HG02852 (cell line): ENCODE measurements around the gene SCARF1.

Experiments
- ATAC-seq: cut with Tn5 transposase; IDR thresholded peaks from one replicate; pipeline ENCODE4 v1.9.1; 2021; ENCODE audit warnings: mild to moderate bottlenecking, moderate library complexity; ENCODE audit not compliant: unreplicated experiment

Gene SCARF1

DNA sequence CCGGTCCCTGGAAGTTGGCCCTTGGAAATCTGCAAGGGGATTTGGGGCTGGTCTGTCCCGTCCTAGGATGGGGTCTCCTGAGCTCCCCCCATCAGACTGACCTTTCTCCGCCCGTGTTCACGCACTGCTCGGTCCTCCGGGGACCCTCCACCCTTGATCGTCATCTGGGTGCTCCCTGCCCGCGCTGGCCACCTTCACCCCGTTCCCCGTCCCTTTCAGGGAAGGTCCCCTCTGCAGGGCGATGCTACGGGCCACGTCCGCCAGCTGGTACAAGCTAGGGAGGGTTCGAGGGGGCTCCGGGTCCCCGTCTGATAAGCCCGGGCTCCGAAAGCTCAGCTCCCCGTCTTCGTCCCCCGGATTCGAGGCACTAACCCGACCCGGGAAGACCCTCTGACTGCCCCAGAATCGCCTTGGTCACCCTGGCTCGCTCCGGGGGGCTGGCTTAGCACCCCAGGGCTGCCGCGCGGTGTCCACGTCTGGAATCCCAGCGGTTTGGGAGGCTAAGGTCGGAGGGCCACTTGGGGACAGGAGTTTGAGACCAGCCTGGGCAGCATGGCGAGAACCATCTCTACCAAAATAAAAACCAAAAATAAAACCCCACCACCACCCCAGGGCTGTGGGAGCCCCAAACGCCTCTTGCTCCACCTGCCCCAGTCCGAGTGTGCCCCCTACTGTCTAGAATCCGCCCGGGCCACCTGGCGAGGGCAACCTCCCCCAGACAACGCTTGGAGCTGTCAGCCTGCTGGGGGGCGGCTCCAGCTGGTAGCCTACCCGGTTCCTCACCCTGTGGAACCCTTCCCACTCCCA is 15.8 kb downstream of the SCARF1 start:
- no peak for ATAC-seq

DNA sequence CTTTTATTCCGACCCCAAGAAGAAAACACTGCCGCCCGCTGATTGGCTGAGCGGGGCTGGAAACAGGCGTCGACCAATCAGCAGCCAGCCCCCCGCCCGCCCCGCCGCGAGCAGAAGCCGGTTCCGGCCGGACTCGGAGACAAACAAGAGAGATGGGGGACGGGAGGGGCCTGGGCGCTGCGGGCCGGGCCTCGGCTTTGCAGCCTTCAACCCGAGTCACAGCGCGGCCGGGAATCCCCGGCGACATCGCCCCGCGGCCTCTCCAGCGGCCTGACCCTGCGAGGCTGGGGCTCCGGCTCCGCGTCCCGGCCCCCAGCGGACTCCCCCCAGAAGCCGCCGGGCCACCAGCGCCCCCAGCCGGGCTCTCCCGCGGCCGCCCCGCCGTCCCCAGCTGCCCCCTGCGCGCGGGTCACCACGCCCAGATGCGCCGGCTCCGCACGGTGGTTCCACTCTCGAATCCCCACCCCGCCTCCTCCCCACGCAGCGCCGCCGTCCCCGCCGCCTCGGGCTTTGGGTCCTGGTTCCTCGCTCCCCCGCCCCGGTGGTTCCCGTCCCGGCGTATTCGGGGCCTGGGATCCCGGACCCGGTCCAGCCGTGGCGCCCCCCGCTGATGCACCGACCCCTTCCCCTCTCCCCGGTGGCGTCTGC is 16.6 kb downstream of the SCARF1 start:
- ATAC-seq, result peak; percentile 65

DNA sequence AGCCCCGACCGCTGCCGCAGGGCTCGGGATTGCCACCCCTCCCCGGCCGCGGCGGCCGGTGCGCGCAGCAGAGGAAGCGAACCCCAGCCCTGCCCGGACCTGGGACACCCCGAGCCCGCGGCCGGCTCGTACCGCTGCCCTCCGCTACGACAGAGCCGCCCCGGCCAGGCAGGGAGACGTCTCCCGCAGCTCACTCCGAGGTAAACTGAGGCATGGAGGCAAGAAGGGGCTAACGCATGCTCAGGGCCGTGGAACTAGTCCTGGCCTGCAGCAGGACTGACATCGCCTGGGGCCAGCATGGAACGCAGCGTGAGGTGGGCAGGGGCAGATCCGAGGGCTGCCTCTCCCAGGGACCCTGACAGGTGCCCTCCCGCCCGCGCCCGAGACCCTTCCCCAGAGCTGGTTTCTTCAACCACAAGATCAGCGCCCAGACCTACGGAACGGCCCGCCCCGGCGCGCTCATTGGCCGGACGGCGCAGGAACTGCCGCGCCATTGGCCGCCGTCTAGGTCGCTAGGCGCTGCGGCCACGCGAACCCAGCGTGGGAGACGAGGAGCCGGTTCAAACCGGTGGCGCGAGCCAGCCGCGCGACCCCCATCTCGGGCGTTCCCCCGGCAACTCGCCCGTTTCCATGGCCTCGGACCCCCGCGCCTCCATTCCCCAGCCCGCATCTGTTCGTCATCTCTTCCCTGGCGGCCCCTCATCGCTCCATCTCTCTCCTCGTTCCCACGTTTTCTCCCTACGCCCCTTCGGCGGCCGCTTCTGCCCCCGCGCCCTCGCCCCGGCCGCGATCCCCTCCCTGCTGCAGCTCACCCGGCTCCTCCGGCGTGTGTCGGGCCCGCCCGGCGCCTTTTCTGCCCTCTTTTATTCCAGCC is 17.3 kb downstream of the SCARF1 start, which contains the start of gene SLC43A2:
Gene SLC43A2, minus strand, starts transcription at position 853 of the 874 bp plus-strand sequence. CDS start 960 bp downstream, outside the sequence.
- peak; percentile 47 for ATAC-seq

DNA sequence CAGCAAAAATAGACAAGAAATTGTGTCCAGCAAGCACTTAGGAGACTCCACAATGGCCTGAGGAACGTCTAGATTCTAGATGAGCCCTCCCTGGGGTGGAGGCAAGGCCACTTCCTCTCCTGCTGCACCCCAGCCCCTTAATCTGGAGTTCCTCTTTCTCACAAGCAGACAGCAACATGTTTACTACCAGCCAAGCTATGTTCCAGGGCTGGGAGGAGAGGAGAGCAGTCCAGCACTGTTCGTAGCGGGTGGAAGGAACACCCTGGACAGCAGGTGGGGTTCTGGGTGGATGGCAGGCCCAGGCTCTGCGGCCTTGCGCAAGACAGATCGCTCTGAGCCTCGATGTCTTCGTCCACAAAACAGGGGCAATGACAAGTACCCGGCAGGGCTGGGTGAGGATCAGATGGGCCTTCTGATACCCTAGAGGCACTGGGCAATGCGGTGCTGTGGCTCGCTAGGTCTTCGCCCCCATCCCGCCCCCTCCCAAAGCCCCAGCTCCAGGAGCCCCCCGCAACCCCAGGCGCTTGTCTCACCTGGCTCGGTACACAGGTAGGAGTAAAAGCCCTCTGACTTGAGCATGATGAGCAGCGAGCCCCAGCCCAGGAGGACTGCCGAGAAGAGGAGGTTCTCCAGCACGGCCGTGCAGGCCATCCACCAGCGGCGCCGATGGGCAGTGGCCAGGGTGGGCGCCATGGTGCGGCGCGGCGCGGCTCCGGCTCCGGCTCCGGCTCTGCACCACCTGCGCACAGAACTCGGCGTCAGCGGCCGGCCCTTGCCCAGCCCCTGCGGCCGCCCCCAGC is 18.1 kb downstream of the SCARF1 start:
- no peak for ATAC-seq

DNA sequence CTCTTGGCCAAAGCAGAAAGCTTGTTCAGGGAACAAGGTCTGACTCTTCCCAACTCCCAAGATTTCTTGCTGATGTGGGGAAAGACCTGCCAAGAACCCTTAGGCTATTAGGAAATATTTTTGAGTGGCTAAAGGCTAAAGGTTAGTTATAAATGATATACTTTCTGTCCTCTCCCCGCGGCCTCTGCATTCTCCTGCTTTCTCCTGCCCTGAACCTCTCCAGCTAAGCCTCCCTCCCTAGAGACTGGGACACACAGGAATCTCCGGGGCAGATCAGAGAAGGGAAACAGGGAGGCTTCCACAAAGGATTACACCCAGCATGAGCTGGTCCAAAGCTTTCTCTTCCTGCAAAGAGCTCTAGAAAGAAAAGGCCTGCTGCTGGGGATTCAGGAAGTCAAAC is 19.2 kb downstream of the SCARF1 start:
- ATAC-seq, result no peak

DNA sequence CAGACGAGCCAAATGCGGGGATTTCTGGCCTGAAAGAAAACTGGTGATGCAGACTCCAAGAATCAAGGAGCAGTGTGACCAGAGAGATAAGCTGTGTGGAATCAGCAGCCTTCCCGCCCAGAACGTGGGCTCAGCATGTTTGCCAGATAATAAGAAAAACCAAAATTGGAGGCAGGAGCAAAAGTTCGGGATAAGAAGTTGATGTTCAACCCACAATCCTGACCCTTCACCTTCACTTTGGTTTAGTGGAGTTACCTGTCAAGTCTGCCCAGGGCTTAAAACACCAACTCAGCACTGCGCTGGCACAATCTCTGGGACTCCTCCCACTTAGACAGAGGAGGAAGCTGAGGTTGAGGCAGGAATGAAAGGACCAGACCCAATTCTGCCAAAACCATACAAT is 20.0 kb downstream of the SCARF1 start:
- ATAC-seq, result no peak

DNA sequence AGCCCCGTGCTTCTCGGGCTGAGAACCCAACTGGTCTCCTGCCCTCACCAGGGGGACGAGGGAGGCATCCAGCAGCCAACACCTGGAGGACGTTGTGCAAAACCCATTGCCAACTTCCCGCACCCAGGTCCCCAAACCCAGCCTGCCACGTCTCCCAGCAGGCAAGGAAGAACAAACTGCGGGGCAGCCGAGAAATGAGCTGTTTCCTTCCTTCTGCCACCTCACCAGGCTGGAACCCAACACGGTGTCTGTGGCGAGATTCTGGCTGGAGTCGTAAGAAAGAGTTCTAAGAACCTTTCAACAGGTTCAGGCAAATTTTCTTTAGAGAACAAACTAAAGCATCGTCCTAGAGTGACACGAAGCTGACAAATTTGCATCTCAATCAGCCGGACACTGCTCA is 20.5 kb downstream of the SCARF1 start:
- no peak for ATAC-seq

DNA sequence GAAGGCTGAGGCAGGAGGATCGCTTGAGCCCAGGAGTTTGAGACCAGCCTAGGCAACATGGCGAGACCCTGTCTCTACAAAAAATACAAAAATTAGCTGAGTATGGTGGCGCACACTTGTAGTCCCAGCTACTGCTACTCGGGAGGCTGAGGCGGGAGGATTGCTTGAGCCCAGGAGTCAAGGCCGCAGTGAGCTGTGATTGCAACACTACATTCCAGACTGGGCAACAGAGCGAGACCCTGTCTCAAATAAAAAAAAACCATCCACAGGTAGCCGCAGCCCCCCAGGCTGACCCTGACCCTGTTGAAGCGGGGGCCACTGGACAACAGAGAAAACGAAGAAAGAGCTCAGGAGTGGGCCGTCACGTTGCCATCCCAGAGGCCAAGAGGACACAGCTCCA is 20.9 kb downstream of the SCARF1 start:
- no peak for ATAC-seq

DNA sequence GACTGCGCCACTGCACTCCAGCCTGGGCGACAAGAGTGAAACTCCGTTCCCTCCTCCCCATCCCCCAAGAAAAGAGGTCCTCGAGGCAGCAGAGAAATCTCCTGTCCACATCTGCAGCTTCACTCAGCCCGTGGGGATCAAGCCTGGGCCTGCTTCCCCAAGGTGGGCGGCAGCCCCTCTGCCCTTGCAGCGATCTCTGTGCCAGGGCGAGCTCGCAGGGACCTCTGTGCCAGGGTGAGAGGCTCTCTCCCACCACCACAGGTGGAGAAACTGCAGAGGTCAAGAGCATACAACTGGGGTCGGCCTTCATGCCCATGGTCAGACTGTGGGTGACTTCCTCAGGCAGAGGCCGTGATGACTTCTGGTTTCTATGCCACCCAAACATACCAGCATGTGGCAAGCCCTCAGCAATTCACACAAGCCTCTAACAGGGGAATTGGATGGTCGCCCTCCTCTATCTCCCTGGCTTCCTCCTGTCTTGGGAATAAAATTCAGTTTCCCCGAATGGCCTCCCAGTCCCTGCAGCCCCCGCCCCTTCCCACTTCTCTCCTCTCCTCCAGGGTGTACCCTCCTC is 22.4 kb downstream of the SCARF1 start:
- ATAC-seq, result no peak

DNA sequence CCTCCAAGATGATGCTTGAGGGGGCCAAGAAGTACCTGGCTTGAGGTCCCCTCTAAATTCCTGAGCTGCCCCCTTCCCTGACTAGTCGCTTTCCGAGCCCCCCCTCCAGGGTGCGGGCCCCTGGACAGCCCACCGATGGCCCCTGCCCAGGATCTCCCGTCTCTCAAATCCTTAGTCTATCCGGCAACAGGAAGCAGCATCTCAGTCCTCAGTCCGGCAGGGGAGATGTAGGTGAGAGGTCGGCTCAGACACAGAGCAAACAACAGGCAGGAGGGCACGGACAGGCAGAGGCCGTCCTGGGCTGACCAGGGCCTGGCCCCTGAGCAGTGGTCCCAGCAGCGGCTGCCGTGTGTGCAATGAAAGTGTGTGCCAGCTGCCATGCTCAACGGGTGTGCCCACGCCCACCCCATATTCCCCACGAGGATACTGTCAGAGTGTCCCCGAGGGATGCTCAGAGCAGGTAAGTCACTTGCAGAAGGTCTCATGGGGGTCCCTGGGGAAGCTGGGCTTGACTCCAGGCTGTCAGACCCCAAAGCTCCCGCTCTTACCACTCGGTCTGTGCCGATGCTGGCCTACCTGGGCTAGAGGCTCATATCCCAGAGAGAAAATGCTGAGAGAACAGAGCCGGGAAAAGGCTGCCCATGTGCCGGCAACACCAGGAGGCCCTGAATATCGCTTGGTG is 24.1 kb downstream of the SCARF1 start:
- no peak for ATAC-seq

DNA sequence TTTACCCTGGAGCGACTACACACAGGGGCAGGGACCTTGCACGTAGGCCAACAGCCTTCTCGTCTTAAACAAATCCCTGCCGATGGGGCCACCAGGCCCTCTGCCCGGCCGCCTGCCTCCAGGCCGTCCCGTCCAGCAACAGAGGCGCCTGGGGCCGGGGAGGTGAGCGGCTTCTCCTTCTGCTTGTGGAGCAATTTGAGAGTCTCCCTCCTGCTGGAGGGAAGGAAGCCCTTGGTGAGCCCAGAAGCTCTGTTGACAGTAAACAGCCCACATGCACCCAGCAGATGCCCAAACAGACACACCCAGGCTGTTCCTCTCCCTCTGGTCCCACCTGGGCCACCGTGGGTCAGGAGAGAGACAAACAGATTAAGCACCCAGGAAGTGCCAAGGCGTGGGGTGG is 25.0 kb downstream of the SCARF1 start:
- ATAC-seq, result no peak

DNA sequence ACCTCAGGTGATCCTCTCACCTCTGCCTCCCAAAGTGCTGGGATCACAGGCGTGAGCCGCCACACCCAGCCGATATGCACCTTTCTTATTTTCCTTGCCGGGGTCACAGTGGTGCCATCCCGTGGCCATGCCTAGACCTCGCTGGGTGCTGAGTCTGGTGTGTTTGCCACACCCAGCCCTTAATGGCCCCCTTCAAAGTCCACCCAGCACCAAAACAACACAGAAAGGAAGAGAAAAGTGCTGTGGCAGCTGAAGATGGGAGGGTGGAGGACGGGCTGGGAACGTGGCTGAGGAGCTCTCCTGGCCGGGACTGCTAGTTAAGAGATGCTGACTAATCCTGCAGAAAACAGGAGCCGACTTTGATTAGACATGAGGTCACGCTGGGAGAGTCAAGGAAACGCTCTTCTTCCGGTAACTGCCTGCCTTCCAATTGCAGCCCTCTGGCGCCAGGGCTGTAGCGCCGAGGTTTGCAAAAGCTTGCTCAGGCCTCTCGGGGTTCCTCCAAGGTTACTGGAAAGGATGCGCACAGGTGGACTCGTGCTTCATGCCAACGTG is 27.8 kb downstream of the SCARF1 start:
- no peak for ATAC-seq

DNA sequence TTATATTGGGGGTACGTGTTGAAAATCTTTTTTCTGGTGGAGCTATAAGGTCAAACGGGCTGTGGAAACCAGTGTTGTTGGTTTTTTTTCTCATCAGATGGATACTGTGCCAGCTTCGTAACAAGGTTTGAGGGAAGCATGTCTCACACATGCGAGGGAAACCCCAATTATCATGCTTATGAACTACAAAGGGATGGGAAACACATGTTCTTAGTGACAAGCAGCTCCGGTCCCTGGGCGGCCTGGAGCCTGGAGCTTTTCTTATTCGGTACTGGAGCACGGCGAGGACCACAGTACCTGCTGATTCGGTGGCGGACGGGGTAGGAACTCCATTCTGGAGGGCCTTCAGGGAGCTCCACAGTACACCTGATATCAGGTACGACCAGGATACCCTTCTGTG is 29.4 kb downstream of the SCARF1 start:
- ATAC-seq, result no peak

DNA sequence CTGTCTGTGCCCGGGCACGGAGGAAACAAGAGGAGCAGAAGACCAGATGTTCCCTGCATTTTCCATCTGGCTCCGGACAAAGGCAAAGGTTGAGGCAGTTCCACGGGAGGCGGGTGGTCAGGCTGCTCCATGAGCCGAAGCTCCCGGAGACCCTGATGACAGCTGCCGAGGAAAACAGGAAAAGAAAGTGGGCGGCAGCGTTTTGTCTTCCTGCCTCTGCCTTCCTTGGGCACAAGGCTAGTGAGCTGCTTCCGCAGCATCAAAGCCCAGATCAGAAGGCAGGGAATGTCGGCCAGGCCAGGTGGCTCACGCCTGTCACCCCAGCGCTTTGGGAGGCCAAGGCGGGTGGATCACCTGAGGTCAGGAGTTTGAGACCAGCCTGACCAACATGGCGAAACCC is 33.1 kb downstream of the SCARF1 start:
- ATAC-seq, result no peak

DNA sequence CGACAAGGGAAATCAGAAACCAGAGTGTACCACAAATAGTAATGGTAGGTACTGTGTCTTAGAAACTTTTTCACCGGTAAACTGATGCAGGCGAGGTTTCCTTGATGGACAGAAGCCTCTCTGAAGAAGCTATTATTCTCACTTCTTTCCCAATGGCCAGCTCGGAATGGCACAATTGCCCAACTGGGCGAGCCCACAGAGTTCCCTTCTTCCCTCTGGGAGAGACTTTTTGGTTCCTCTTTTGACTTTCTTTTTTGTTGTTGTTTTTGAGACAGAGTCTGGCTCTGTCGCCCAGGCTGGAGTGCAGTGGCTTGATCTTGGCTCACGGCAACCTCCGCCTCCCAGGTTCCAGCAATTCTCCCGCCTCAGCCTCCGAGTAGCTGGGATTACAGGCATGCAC is 33.8 kb downstream of the SCARF1 start:
- ATAC-seq, result no peak

DNA sequence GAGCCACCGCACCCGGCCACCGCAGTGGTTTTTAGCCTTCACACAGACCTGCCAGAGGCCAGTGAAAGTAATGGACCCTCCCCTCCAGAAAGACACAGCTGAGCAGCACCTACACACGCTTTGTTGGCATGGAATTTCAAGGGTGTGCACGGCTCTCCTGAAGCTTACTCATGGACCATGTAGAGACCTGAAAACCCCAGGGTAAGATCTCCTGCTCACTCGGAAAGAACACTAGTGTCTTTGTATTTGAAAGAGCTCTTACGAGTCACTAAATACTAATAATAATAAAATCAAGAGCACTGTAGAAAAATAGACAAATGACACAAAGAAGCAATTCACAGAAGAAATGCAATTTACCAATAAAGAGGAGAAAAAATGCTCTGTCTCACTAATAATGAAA is 36.9 kb downstream of the SCARF1 start:
- ATAC-seq, result no peak

DNA sequence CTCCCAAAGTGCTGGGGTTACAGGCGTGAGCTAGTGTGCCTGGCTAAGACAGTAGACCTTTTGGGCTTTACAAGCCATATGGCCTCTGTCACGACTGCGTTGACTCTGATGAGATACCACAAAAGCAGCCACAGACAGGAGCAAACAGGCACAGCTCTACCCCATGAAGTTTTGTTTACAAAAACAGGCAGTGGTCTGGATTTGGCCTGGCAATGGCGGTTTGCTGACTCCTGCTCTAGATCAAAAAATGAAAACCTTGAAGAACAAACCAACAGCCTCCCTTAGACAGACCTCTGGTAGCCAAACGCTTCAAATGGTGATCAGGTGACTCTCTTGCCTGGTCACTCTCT is 37.6 kb downstream of the SCARF1 start:
- ATAC-seq, result no peak

DNA sequence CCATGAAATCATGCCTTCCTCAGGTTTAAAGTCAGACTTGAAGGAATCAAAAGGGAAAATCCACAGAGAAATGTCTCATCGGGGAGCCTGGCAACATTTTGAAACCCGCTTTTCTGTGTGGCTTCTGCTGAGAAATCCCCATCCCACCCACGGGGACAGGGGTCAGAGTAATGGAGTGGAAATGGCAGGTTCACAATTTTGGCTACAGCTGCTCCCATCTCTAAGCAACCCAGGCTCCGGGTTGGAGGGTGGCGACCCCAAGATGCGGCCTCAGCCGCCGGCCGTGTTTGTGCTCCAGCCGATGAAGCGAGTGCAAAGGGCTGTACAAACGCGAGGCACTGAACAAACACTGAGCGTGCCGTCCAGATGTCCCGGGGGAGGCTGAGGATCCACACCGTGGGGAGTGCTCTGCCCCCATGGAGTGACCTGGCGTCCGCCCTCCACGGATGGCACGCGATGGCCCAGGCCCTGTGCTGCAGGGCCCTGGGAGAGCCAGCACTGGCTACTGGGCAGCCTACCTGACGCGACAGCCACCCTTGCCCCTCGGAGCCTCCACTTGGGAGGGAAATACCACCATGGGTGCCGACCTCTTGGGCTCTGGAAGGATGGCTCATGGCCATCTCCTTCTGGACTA is 39.1 kb downstream of the SCARF1 start:
- ATAC-seq, result no peak

DNA sequence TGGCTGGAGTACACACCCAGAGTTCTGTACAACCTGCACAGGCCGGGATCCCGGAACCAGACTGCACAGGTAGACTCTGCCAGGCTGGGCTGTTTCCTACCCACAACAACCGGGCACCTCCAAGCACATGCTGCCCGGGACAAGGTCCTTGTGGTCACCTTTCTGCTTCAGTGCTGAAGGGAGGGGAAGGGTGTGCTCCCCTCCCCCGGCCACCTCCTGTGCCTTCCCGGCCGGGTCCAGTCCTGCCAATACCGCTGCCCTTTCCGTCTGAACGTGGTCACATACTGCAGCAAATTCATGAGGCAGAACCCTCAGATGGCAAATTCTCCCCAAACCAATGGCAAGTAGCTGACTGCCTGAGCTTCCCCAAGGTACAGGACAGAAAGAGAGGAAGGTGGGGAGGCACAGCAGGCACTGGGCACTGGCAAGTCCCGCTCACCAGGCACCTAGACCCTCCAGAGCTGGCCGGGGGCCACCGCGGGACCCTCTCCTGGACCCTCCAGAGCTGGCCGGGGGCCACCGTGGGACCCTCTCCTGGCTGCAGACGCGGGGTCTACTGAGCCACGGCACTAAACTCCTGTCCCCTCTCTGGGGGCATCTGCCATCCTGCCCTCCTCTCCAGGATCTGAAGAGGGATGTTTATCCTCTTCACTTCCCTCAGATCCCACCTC is 39.7 kb downstream of the SCARF1 start:
- no peak for ATAC-seq
